HL-60 (cell line): ENCODE results near the gene NFIA.

ENCODE experiments used
- DNase-seq, 2 experiments: peaks; one replicate each; pipeline ENCODE4 v3.0.0-alpha.2; 2010 to 2020; ENCODE audit warnings: low read depth in 1 of 2, low spot score in 1 of 2
- H3K27ac ChIP-seq: fragments of 250-450 bp; sonication (Bioruptor Pico); replicated peaks from 2 replicates; pipeline ENCODE4 v1.5.1; 2020; ENCODE audit warnings: mild to moderate bottlenecking, moderate library complexity
- H3K27me3 ChIP-seq: fragments of 250-450 bp; sonication (Bioruptor Pico); 2 replicates; pipeline ENCODE4 v1.5.1; 2021; ENCODE audit warnings: mild to moderate bottlenecking, moderate library complexity; ENCODE audit not compliant: insufficient read depth, poor library complexity, severe bottlenecking
- H3K4me3 ChIP-seq: replicated peaks from 2 replicates; pipeline ENCODE4 v1.5.1; 2011; ENCODE audit warnings: mild to moderate bottlenecking, control low read depth, low read length; ENCODE audit not compliant: insufficient read depth
- GABPA ChIP-seq: IDR thresholded peaks from 2 replicates; pipeline ENCODE4 v1.6.1; 2012; ENCODE audit warnings: low read depth
- POLR2AphosphoS5 ChIP-seq: IDR thresholded peaks from 2 replicates; pipeline ENCODE4 v1.6.1; 2012; ENCODE audit warnings: low read depth
- SPI1 ChIP-seq: IDR thresholded peaks from 2 replicates; pipeline ENCODE4 v1.6.1; 2012; ENCODE audit warnings: low read depth, mild to moderate bottlenecking, borderline replicate concordance
- TF ChIP-seq, protein P1 (sequence below): IDR thresholded peaks from 2 replicates; pipeline ENCODE4 v1.6.1; 2012; ENCODE audit warnings: low read depth; ENCODE audit not compliant: insufficient replicate concordance
- TF ChIP-seq, protein P2 (sequence below): IDR thresholded peaks from one replicate; pipeline ENCODE4 v1.5.1; 2011; ENCODE audit warnings: low read length, control low read depth, inconsistent platforms; ENCODE audit not compliant: insufficient read depth

Gene NFIA

DNA sequence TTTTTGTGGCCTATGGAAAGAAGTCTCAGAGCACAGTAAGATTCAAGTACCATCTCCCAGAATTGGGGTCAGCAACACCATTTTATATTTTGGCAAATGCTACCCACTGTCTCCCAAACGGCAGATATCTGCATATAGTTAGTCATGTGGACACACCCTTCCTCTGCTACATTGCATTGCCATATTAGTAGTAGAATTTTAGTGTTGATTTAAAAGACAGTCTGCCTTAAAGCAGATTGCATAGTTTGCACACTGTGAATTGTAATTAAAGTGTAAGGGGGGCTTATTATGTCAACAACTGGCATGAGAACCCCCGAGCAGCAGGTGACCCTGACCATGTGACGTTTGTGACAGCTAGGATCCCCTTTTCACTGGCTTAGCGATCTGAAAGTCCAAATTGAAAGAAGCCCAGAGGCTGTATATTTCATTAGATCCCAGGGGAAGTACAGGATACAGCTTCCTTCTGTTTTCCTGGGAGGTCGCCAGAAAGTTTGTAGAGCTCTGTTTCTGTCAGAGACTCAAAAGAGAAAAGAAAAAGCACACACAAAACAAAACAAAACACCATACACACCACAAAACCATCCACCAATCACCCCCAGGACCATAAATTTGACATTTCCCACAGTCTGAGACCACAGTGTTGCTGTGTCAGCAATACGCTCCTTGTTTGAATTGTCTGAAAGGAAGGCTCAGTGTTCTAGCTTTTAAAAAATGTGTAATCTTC is 172.4 kb downstream of the NFIA start:
- Histone ChIP-seq H3K27ac (peak overlapping the region; percentile 31; the same call in 1 of the 2 replicates), H3K4me3 (no peak overlapping the region), H3K27me3 (no peaks in the 10 kb centered on the region)
- peak in 1 of 2 experiments; percentile 8 for DNase-seq
- TF ChIP-seq GABPA, result no peak
- no peak for TF ChIP-seq POLR2AphosphoS5
- TF ChIP-seq SPI1, result no peak
- TF ChIP-seq, protein P1, sequence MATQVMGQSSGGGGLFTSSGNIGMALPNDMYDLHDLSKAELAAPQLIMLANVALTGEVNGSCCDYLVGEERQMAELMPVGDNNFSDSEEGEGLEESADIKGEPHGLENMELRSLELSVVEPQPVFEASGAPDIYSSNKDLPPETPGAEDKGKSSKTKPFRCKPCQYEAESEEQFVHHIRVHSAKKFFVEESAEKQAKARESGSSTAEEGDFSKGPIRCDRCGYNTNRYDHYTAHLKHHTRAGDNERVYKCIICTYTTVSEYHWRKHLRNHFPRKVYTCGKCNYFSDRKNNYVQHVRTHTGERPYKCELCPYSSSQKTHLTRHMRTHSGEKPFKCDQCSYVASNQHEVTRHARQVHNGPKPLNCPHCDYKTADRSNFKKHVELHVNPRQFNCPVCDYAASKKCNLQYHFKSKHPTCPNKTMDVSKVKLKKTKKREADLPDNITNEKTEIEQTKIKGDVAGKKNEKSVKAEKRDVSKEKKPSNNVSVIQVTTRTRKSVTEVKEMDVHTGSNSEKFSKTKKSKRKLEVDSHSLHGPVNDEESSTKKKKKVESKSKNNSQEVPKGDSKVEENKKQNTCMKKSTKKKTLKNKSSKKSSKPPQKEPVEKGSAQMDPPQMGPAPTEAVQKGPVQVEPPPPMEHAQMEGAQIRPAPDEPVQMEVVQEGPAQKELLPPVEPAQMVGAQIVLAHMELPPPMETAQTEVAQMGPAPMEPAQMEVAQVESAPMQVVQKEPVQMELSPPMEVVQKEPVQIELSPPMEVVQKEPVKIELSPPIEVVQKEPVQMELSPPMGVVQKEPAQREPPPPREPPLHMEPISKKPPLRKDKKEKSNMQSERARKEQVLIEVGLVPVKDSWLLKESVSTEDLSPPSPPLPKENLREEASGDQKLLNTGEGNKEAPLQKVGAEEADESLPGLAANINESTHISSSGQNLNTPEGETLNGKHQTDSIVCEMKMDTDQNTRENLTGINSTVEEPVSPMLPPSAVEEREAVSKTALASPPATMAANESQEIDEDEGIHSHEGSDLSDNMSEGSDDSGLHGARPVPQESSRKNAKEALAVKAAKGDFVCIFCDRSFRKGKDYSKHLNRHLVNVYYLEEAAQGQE, result no peak

DNA sequence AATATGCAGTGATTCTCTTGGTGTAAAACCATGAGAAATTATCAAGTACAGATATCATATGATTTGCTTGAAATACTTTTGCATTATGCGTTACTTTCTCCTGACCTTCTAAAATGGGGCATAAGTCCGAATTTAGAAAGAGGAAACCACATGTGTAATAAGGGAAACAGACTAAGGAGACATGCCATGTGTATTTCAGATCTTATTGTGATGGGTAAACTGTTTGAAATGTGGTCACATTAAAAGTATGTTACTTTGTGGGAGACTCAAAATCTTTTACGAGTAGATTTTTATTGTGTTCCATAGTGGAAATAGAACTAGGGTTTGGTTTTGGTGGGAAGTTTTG is 173.0 kb downstream of the NFIA start:
- H3K4me3 ChIP-seq, result no peak overlapping the region
- no peaks in the 10 kb centered on the region for H3K27me3 ChIP-seq
- H3K27ac ChIP-seq, result peak overlapping the region; percentile 31; the same call in 1 of the 2 replicates
- TF ChIP-seq SPI1, result peak; percentile 63; the same call in 1 of the 2 replicates
- no peak for TF ChIP-seq GABPA
- DNase-seq, result no peak

DNA sequence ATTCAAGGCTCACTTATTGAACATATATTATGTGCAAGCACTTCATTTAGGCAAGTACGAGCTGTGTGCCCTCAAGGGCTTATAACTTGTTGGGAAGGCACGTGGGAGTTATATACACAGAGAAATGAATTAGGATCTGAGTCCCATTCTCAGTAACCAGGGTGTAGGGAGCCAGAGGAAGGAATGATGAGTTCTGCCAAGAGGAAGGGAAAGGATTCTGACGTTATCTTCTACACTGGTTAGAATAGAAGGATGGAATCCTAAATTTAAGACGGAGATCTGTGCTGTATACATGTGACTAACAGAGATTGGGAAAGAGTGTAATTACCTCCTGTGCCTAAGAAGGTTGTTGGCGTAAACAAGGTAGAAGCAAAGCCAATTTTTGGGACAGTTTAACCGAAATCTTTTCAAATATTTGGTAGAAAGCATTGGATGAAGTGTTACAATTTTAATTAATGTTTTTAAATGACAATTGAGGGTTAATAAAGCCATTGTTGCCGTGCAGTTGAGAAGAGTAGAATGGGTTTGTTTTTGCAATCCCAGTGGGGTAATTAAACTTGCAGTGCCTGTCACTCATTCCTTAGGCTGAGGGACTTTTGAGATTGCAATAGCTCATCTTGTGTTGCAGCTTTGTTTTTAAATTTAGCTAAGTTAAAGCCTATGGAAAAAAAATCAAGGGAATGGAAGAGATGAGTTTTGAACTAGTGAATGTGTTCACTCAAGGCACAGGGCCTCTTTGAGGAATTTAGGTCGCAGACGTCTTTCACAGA is 177.2 kb downstream of the NFIA start:
- Histone ChIP-seq H3K27me3 (no peaks in the 10 kb centered on the region), H3K4me3 (no peak overlapping the region), H3K27ac (no peak overlapping the region)
- TF ChIP-seq POLR2AphosphoS5 (no peak), GABPA (no peak)
- DNase-seq, result no peak

DNA sequence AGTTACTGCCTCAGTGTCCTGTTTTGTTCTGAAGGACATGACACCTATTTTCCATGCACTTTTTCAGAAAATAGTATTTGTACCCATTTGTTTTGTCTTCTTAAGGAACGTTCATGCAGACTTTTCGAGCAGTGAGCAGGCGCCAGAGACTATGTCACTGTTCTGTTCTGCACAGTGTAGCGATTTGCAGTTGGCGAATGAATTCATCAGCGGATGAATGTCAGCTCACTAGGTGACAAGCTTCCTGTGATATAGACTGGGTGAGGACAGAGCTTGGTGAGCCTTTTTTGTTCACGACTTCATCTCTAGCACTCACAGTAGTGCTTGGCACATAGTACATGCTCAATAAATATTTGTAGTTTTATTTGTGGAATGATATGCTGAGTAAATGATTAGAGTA is 177.8 kb downstream of the NFIA start:
- Histone ChIP-seq H3K4me3 (no peak overlapping the region), H3K27ac (no peak overlapping the region), H3K27me3 (no peaks in the 10 kb centered on the region)
- TF ChIP-seq, protein P2, sequence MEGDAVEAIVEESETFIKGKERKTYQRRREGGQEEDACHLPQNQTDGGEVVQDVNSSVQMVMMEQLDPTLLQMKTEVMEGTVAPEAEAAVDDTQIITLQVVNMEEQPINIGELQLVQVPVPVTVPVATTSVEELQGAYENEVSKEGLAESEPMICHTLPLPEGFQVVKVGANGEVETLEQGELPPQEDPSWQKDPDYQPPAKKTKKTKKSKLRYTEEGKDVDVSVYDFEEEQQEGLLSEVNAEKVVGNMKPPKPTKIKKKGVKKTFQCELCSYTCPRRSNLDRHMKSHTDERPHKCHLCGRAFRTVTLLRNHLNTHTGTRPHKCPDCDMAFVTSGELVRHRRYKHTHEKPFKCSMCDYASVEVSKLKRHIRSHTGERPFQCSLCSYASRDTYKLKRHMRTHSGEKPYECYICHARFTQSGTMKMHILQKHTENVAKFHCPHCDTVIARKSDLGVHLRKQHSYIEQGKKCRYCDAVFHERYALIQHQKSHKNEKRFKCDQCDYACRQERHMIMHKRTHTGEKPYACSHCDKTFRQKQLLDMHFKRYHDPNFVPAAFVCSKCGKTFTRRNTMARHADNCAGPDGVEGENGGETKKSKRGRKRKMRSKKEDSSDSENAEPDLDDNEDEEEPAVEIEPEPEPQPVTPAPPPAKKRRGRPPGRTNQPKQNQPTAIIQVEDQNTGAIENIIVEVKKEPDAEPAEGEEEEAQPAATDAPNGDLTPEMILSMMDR, result no peak
- TF ChIP-seq POLR2AphosphoS5, result no peak
- no peak for TF ChIP-seq GABPA
- TF ChIP-seq, protein P1, result no peak
- TF ChIP-seq SPI1, result no peak
- no peak for DNase-seq

DNA sequence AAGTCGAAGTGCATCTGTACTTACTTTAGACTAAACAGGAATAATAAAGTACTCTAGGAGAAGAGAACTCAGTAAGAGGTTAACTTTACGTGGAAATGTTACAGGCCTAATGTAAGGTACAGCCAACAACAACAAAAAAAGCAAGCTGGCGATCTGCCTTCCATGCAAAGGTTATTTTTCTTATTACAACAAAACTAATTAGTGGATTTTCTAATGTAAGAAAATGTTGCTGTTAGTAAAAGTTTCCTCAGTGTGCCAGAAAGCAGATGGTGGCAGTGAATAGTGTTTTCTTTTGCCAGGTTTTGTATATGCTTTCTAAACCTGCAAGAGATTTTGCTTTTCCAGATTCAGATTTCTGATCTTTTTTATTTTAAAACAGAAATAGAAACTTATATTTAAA is 179.2 kb downstream of the NFIA start:
- Histone ChIP-seq H3K4me3 (no peak overlapping the region), H3K27me3 (no peaks in the 10 kb centered on the region), H3K27ac (no peak overlapping the region)
- TF ChIP-seq GABPA (no peak), POLR2AphosphoS5 (no peak)
- TF ChIP-seq, protein P2, result no peak
- no peak for DNase-seq
